Measurements from ENCODE around the gene NDUFA8. TPM values are rescaled to one million over a fixed set of nuclear protein-coding genes. Genes with fewer than 3 reads are reported as not detected.

NDUFA8 gene
- total RNA-seq, 1 experiment from 2014 or later, result 70.7 TPM

- H3K27me3 Mint-ChIP-seq (ENCODE audit: low read depth), result no peaks in the 10 kb centered on the region
- no peaks in the 10 kb centered on the region for H3K36me3 Mint-ChIP-seq
- H3K4me1 Mint-ChIP-seq, result peaks cover 20% of the 10 kb centered on the region
- no peak for ATAC-seq
- CTCF ChIA-PET, result interaction anchor here (0.8 to 4.0 kb wide), 7 partner anchors 11 to 158 kb away, joined by 3 to 26 read pairs (median 4); no protein-coding TSS in a partner anchor
- TF ChIP-seq MAX (CRISPR knock-in tag; IDR thresholded peaks at IDR 0.05) (no peak), E2F5 (CRISPR knock-in tag; IDR thresholded peaks at IDR 0.05) (no peak), MXD4 (CRISPR knock-in tag; IDR thresholded peaks at IDR 0.05; ENCODE audit: borderline replicate concordance) (no peak), TEAD4 (CRISPR knock-in tag; IDR thresholded peaks at IDR 0.05) (no peak), SMAD4 (CRISPR knock-in tag; IDR thresholded peaks at IDR 0.05) (no peak), ZNF416 (CRISPR knock-in tag; IDR thresholded peaks at IDR 0.05) (no peak), ZMAT4 (CRISPR knock-in tag; IDR thresholded peaks at IDR 0.05) (no peak), GRHL2 (CRISPR knock-in tag; IDR thresholded peaks at IDR 0.05; ENCODE audit: insufficient replicate concordance, severe bottlenecking) (no peak), EMX1 (CRISPR knock-in tag; IDR thresholded peaks at IDR 0.05) (no peak), ZNF281 (CRISPR knock-in tag; IDR thresholded peaks at IDR 0.05) (no peak)
- H3K9me3 Mint-ChIP-seq, result no peaks in the 10 kb centered on the region
- POLR2A ChIA-PET, result interaction anchor here (0.6 kb wide), 1 partner anchor 87 kb away, joined by 9 read pairs; no protein-coding TSS in a partner anchor
- H3K27ac Mint-ChIP-seq, result no peak overlapping the region
- H3K4me3 Mint-ChIP-seq, result no peak overlapping the region
- no peak for DNase-seq (ENCODE audit: low spot score)
Measured at GRCh38 chr9:122192914-122193525, 33.4 kb upstream of the NDUFA8 start.

- Mint-ChIP-seq H3K4me3 (no peak overlapping the region), H3K36me3 (no peaks in the 10 kb centered on the region), H3K9me3 (no peaks in the 10 kb centered on the region), H3K27me3 (ENCODE audit: low read depth) (no peaks in the 10 kb centered on the region), H3K27ac (no peak overlapping the region), H3K4me1 (peaks cover 20% of the 10 kb centered on the region)
- ATAC-seq, result no peak
- POLR2A ChIA-PET, result interaction anchor here (0.6 to 1.5 kb wide), 2 partner anchors 10 to 87 kb away, joined by 4 to 9 read pairs; no protein-coding TSS in a partner anchor
- CTCF ChIA-PET, result interaction anchor here (0.6 to 4.0 kb wide), 9 partner anchors 12 to 262 kb away, joined by 3 to 26 read pairs (median 4); no protein-coding TSS in a partner anchor
- DNase-seq (ENCODE audit: low spot score), result no peak
- TF ChIP-seq KAT7 (CRISPR knock-in tag; IDR thresholded peaks at IDR 0.05; ENCODE audit: borderline replicate concordance) (no peak), SMAD3 (CRISPR knock-in tag; IDR thresholded peaks at IDR 0.05; ENCODE audit: borderline replicate concordance) (no peak), HMGXB4 (CRISPR knock-in tag; IDR thresholded peaks at IDR 0.05) (no peak), ERG (CRISPR knock-in tag; IDR thresholded peaks at IDR 0.05) (no peak), PRRX2 (CRISPR knock-in tag; IDR thresholded peaks at IDR 0.05) (no peak), CBFB (CRISPR knock-in tag; IDR thresholded peaks at IDR 0.05; ENCODE audit: low read depth) (no peak), IRF2 (CRISPR knock-in tag; IDR thresholded peaks at IDR 0.05; ENCODE audit: borderline replicate concordance, low read depth) (no peak), ZBTB43 (CRISPR knock-in tag; IDR thresholded peaks at IDR 0.05) (no peak), ZNF425 (CRISPR knock-in tag; conservative IDR thresholded peaks at IDR 0.05) (no peak), CTCF (IDR thresholded peaks at IDR 0.05) (no peak)
Measured at GRCh38 chr9:122192261-122192875, 32.8 kb upstream of the NDUFA8 start.

Measured in WTC11 (cell line).